HG02970 (cell line): ENCODE measurements around the gene ERAS.

ENCODE experiments used
- ATAC-seq: cut with Tn5 transposase; IDR thresholded peaks from one replicate; pipeline ENCODE4 v1.9.1; 2021; ENCODE audit warnings: mild to moderate bottlenecking, moderate library complexity, moderate number of reproducible peaks; ENCODE audit not compliant: unreplicated experiment, low FRiP score

Gene ERAS, protein sequence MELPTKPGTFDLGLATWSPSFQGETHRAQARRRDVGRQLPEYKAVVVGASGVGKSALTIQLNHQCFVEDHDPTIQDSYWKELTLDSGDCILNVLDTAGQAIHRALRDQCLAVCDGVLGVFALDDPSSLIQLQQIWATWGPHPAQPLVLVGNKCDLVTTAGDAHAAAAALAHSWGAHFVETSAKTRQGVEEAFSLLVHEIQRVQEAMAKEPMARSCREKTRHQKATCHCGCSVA

DNA sequence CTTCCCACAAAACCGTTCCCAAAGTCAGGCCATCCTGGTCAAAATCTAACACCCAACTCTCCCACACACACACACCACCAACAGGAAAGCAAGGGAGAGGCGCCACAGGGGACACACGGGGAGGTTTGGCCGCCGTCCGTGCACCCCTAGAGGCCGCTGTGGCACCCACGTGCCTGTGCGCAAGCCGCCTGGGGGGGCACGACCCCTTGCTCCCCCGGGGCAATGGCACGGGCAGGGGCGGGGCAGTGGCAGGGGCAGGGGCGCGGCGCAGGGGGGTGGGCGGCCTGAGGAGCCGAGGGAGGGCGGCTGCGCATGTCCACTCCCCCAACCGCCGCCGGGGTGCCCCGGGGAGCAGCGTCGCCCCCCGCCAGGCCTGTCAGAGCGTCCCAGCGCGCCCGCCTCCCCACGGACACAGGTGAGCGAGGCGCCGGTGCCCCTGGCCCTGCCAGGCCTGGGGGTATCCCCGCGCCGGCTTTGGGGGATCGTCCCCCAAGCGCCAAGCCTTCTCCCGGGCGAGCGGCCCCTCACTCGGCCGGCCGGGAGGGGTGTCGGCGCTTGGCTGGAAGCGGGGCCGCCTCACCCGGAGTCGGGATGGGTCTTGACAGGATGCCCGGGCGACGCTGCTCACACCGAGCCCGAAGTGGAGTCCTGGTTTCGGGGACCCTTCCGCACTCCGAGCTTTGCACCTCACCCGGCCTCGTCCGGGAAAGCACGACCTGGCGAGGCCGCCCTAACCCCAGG lies at the start of gene ERAS:
Gene ERAS, plus strand, starts transcription at position 379 of the 741 bp plus-strand sequence. CDS start 2,611 bp downstream, outside the sequence.
- no peak for ATAC-seq

DNA sequence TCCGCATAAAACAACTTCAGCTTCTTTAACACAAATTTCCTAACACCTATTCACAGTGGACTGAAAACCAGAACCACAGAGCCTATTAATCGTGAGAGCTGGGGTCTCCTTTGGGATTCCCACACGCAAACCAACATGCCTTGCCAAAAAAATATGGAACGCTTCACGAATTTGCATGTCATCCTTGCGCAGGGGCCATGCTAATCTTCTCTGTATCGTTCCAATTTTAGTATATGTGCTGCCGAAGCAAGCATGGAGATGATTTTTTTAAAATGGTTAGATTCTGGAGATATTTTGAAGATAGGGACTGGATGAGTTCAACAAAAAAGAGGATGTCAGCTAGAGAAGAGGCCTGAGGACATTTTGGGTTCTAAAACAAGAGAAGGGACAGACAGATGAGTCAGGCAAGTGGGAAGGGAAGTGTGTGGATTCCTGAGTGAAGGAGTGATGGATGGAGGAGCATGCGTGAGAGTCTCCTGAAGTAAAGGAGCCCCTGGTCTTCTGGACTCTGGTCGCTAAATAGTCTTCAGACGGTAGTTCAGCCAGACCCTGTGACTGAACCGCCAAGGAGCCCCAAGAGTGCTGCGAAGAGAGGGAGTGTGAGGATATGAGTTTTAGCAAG lies 49.4 kb upstream of the ERAS start:
- ATAC-seq = no peak

DNA sequence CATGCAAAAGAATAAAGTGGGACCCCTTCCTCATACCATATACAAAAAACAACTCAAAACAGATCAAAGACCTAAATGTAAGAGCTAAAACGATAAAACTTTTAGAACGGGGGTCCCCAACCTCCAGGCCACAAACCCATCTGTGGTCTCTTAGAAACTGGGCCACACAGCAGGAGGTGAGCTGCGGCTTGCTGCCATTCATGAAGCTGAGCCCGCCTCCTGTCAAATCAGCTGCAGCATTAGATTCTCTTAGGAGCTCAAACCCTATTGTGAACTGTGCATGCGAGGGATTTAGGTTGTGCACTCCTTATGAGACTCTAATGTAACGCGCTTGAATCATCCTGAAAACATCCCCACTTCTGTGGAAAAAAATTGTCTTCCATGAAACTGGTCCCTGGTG lies 46.9 kb upstream of the ERAS start:
- ATAC-seq = no peak

DNA sequence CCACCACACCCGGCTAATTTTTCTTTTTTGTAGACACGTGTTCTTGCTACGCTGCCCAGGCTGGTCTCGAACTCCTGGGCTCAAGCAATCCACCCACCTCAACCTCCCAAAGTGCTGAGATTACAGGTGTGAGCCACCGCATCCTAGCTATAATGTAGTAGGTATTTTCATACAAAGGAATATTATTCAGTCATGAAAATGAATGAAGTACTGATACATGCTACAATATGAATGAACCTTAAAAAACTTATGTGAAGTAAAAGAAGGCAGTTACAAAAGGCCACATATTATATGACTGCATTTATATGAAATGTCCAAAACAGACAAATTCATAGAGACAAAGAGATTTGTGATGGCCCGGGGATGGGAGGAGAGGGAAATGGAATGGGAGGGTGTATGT lies 44.6 kb upstream of the ERAS start:
- no peak for ATAC-seq

DNA sequence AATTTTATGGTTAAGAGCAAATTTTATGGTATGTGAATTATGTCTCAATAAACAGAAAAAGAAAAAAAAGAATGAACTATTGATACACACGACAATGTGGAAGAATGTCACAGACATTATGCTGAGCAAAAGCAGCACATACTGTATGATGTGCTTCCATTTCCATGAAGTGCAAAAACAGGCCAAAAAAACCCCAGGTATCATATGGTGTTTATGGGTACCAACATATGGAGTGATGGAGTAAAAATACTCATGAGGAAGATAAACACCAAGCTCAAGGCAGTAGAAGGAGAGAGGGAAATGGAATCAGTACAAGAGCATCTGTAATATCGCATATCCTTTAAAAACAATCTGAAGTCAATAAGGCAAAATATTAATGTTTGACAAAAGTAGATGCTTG lies 44.1 kb upstream of the ERAS start:
- ATAC-seq = no peak

DNA sequence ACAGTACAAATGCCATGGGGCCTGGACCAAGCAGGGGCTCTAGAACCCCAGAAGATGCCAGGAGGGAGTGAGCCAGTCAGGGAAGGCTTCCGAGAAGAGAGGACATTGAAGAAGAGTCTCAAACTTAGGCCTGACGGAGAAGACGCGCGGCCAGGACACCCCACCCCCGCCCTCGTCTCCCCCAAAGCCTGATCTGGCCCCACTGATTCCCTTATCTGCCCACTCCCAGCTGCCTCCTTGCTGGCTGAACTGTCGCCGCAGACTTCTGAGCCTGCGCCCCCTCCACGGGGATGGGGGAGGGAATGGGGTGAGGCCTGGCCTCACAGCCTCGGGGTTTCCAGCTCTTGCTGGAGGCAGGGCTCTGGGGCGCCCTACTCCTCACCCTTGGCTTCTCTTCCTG lies 43.5 kb upstream of the ERAS start:
- no peak for ATAC-seq

DNA sequence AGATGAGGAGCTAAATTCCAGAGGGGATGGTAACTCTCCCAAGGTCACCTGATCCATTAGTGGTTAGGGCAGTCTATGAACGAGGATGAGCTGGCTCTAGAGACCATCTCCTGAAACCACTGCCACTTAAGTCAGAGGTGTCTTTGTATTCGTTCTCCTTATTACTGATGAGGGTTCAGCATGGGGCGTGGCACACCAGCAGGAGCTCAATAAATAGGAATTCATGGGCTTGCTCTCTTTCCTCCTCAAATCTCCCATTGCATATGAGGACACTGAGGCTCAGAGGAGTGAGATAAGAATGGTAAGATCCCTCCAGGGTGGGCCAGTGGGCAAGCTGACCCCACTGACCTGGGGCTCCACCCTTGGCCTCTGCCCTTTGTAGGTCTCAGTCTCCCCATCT lies 41.6 kb upstream of the ERAS start:
- ATAC-seq = no peak

DNA sequence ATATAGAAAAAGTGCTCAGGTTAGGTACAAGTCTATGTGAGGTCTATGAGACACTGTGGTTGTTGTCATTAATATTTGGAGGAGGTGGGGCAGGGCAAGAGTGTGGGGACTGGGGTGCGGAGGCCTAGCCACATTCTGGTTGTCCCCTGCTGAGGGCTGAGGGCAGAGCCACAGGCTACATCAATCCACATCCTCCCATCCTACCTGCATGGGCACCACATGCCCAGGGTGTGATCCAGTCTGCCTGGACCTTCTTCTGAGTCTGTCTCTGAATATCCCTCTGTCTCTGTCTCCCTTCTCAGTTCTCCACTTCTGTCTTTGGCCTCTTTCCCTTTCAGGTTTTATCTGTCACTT lies 41.1 kb upstream of the ERAS start:
- no peak for ATAC-seq

DNA sequence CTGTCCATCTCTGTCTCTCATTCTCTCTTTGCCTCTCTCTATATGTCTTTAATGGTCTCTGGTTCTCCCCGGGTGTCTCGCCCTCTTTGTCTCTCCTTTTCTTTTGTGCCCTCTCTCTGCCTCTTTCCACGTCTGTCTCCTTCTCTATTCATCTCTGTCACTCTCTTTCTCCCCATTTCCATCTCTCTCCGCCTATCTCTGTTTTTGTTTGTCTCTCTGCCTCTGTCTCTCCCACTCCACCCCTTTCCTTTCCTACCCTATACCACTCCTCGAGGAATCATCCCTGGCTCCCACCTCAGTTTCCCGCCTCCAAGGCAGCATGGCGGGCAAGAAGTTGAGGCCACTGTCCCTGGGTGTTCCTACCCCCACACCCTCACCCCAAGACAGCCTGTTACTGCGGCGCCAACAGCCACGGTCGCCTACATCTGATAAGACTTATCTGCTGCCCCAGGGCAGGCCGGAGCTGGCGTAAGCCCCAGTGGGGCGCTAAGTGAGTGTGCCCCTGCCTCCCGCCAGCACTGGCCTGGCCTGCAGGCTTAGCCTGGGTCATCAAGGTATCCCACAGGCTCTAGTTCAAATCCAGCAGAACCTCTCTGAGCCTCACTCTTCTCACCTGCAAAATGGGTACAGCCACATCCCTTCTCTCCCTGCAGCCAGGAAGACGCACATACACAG lies 40.6 kb upstream of the ERAS start:
- ATAC-seq = no peak

DNA sequence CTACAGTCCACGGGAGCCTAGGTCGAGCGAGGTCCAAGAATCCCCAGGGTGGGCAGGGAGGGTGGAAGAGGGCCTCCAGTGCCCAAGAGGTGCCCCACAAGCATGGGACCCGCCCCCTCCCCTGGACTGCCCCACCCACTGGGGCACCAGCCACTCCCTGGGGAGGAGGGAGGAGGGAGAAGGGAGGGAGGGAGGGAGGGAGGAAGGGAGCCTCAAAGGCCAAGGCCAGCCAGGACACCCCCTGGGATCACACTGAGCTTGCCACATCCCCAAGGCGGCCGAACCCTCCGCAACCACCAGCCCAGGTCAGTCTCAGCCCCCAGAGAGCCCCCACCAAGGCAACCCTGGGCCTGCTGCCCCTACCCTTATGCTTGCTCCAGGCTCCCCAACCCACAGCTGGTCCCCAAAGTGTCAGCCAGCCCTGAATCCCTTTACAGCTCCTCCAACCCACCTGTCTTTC lies 39.9 kb upstream of the ERAS start, which contains the start of gene GATA1:
Gene GATA1, plus strand, starts transcription at position 250 of the 460 bp plus-strand sequence. CDS start 4,520 bp downstream, outside the sequence.
- ATAC-seq = no peak

DNA sequence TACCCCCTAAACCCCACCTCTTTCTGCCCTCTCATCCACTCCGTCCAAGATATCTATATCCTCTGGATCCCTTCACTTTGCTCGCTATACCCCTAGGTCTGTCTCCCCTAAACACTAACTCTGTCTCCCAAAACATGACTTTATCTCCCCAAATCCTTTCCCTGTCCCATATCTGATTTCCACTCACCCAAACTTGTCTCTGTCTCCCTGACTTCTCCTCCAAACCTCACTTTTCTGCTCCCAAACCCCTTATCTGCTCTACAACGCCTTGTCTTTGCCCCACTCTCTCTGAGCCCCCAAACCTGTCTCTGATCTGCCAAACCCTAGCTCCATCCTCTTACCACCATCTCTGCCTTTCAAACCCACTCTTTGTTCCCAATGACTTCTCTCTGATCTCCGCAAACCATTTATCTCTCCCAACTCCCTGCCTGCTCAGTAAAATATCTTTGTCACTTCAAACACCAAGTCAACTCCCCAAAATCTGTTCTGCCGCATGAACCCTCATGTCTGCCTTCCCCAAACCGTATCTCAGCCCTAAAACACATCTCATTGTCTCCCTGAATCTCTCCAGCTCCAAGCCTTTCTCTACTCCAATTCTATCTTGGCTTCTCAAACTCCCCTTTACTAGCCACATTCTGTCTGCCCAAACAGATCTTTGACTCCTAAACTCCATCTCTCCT lies 39.3 kb upstream of the ERAS start:
- no peak for ATAC-seq

DNA sequence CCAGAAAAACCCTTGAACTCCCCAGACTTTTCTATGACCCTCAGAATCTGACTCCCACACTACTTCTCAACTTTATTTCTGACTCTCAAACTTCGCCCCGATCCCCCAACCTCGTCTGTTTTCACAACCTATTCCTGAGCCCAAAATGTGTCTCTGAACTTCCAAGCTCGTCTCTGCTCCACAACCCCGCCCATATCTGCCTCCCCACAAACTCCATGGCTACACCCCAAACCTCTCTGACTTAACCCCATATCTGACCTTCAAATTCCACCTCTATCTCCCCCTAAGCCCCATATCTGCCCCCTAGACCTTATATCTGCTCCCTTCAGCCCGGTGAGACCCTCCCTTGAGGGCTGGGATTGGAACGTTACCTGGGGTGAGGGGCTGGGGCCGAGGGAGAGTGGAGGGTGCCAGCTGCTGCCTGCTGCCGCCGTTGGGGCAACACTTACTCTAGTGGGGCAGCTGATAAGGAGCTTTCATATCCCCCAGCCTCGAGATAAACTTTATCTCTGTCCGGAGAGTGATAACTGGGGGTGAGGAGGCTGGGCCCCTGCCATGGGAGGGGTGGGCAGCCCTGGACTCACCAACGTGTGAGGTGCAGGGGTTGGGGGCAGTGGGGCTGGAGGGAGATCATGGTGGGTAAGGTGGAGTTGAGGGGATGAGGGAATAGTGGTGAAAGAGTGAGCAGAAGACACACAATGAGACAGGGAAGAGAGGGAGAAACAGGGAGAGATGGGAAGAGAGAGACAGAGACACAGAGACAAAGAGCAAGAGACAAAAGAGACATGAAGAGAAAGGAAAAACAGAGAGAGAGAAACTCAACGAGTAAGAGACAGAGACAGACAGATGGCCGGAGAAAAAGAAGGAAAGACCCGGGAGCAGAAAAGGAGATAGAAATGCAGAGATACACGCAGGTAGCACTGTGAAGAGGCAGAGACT lies 38.5 kb upstream of the ERAS start:
- ATAC-seq = no peak

DNA sequence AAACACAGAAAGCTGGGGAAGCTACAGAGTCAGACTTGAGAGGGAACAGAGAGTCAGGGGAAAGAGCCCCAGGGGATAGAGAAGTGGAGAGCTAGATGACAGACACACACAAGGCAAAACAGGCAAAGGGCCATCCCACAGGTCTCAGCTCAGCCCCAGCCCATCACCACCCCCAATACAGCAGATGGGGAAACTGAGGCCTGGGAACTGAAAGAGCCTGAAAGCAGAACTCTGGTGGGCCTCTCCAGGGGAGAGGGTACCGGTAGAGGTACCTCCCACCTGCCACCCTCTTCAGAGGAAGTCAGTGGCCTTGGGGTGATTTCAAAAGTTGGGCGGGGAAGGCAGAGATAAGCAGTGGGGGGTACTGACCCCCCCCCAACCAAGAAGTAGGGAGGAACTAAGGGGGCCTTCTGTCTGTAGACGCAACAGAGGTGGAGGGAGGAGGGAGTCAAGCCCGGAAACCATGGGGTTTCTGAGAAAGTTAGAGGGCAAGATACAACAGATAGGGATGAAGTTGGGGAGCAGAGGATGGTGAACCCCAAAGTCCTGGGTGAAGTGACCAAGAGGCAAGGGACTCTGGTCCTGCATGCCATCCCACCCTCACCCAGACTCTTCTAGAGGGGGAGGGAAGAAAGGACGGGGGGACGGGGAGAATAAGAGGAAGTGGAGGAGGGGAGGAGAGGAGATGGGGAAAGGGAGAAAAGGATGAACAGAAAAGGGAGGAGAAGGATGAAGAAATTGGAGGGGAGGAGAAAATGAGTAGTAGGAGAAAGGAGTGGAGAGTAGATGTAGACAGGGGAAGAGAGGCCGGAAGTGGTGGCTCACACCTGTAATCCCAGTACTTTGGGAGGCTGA lies 36.7 kb upstream of the ERAS start:
- ATAC-seq = no peak

DNA sequence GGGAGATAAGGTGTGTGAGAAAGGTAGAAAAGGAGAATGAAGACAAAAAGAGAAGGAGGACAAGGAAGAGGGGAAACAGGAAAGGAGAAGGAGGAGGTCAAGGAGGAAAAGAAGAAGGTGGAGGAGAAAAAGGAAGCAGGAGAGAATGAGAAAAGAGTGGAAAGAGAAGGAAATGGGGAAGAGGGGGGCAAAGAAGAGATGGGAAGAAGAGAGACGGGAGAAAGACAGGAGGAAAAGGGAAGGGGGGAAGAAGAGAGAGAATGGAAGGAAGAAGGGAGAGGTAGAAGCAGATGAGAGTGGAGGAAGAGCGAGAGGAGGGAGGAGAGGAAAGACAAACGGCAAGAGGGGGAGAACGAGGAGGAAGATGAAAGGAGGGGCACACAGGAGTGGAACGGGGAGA lies 35.8 kb upstream of the ERAS start:
- ATAC-seq = no peak

DNA sequence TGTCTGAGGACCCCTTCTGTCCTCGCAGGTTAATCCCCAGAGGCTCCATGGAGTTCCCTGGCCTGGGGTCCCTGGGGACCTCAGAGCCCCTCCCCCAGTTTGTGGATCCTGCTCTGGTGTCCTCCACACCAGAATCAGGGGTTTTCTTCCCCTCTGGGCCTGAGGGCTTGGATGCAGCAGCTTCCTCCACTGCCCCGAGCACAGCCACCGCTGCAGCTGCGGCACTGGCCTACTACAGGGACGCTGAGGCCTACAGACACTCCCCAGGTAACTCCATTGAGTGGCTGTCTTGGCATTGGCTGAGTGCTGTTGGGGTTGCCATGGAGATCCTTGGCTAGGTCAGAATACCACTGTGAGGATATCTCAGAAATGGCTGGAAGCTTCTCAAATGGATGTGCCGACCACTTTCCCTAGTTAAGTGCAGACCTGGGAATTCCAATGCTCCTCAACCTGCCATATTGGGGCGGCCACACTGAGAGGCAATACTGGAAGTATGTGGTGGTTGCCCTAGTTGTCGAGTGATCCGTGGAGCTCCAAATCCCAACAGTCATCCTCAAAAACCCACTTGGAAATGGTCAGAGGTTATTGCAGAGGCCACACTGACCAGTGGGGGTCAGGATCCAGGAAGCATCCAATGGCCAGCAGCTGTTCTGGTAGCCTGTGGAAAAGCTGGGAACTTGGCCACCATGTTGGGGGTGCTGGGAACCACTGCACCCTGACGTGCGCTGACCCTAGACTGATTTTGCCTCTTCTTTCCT lies 35.1 kb upstream of the ERAS start:
- ATAC-seq = no peak

DNA sequence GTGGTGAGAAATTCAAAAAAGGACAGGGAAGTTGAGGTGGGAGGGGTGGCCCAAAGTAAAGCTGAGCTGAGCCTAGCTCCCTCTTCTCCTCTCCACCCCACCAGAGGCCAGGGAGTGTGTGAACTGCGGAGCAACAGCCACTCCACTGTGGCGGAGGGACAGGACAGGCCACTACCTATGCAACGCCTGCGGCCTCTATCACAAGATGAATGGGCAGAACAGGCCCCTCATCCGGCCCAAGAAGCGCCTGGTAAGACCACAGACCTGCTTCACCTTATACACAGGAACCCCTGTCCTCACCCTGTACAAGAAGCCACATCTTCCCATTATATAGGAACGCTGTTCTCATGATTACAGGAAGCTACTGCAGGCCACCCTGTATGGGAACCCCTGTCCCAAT lies 34.1 kb upstream of the ERAS start:
- ATAC-seq = no peak

DNA sequence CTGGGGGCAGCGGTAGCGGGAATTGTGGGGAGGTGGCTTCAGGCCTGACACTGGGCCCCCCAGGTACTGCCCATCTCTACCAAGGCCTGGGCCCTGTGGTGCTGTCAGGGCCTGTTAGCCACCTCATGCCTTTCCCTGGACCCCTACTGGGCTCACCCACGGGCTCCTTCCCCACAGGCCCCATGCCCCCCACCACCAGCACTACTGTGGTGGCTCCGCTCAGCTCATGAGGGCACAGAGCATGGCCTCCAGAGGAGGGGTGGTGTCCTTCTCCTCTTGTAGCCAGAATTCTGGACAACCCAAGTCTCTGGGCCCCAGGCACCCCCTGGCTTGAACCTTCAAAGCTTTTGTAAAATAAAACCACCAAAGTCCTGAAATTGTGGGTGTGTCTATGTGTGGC lies 32.4 kb upstream of the ERAS start:
- ATAC-seq = no peak

DNA sequence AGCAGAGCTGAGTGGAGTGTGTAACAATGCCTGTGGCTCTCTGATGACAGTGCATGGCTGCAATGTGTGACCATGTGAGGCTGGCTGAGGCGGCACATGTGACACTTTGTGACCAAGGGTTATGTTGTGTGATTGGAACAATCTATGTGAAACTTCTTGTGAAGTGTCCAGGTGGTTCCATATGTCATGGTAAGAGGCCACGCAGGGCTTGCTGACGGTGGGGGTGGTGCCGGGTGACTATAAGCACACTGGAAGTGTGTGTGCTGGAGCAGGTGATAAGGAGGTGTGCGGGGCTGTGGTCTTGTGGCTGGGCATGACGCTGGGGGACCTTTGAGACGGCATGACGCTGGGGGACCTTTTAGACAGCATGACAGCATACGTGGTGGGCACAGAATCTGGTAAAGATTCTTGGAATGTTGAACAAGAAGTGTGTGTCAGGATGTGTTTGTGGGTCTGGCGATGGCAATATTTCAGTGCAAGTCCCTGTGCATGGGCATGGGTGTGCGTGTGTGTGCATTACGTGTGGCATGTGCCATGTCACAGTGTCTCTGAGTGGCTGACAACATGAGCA lies 31.9 kb upstream of the ERAS start:
- ATAC-seq = no peak
